ENCODE data around the gene FAM43B.

The FAM43B gene

DNA sequence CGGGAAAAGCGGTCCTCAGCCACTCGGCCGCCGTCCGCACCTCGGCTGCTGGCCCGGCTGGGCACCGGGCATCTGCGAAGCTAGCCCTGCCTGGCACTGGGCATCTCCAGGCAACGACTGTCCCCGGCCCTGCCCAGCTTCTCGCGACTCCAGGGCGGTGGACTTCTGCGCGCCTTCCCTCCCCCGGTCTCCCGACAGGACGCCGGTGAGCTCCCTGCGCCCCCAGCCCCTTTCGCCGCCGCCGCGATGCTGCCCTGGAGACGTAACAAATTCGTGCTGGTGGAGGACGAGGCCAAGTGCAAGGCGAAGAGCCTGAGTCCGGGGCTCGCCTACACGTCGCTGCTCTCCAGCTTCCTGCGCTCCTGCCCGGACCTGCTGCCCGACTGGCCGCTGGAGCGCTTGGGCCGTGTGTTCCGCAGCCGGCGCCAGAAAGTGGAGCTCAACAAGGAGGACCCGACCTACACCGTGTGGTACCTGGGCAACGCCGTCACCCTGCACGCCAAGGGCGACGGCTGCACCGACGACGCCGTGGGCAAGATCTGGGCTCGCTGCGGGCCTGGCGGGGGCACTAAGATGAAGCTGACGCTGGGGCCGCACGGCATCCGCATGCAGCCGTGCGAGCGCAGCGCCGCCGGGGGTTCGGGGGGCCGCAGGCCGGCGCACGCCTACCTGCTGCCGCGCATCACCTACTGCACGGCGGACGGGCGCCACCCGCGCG lies 514 bp downstream of the FAM43B start:
- peak; percentile 4 for DNase-seq

GRCh38 chr1:20555025-20555757 lies 2.8 kb downstream of the FAM43B start:
- no peak for DNase-seq

DNA sequence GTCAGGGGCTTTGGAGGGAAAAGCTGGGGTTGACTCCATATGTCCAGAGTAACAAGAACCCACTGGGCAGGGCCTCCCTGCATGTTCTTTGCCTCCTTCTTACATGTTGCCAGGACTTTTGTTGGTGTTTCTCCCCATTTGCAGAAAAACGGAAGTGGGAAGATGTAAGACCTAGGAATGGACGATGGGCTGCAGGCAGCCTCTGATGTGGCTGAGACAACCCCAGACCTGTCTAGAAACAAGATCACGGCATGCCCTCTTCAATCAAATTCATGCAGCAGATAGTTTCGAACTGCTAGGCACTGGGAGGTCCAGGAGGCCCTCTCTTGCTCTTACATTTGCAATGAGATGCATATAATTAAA lies 3.4 kb downstream of the FAM43B start:
- no peak for DNase-seq

DNA sequence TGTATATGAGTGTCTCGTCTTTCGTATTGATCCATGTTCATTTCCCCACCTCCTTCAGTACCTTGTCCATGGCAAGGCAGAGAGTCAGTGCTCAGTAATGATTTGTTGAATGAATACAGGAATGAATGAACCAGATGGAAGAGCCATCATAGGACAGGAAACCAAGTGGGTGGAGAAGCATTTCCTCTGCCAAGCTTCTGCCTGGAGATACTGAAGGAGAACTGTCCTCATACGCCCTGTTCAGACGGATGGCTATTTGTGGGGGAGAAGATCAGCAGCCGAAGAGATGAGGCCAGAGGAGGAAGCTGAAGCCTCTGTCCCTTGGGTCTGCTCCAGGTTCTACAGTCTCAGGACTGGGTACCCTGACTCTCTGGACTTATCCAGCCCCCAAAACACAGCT lies 5.8 kb downstream of the FAM43B start:
- no peak for DNase-seq

- no peak for DNase-seq
These were observed 8.6 kb downstream of the FAM43B start for GRCh38 chr1:20560966-20561365.

- no peak for DNase-seq
These were observed 12.9 kb downstream of the FAM43B start for GRCh38 chr1:20565234-20565633.

GRCh38 chr1:20569523-20570098 lies 17.2 kb downstream of the FAM43B start:
- DNase-seq, result no peak

- DNase-seq, result no peak
These were observed 19.1 kb downstream of the FAM43B start for GRCh38 chr1:20571427-20571826.

DNA sequence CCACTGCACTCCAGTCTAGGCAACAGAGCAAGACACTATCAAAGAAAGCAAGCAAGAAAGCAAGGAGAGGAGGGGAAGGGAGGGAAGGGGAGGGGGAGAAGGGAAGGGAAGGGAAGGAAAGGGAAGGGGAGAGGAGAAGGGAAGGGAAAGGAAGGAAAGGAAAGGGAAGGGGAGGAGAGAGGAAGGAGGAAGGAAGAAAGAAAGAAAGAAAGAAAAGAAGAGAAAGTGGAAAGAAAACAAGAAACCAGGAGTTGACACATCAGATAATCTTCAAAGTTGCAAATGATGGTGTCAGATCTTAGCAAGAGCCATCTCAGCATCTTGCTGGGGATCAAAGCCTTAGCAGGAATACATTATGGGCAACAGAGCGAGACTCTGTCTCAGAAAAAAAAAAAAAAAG lies 21.6 kb downstream of the FAM43B start:
- DNase-seq, result no peak

DNA sequence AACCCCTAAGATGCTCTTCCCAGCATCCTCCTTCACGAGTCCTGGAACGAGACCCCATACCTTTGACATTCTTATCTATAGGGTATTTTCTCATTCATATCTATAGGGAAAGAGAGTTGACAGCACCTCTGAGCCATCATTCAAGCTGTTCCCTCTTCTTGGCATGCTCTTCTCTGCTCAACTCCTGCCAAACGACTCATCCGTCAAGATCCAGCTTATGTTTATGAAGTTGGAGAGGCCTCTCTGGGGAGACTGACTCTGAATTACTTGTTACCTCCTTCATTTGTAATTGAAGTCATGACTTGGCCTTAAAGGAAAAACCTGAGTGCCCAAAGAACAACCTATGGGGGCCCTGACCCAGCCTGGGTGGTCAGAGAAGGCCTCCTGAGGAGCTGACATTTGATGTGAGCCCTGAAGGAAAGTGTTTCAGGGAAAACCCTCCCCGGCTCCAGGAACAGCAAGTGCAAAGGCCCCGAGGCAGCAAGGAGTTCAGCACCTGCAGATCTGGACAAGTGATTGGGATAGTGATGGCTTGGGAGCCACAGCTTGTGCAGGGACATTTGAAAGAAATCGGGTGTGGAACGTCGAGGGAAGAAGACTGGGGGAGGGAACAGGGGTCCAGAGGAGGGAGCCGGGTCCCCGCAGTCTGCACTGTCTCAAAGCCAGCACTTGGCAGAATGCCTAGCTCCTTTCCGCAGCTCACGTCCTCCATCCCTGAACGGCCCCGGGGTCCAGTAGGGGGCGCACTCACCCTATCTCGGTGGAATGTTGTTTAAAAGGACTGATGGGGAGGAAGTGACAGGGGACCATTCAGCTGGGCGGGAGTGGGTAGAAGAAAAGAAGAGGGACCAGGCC lies 22.5 kb downstream of the FAM43B start:
- peak; percentile 90 for DNase-seq

- DNase-seq, result no peak
These were observed 23.4 kb downstream of the FAM43B start for GRCh38 chr1:20575541-20576336.

DNA sequence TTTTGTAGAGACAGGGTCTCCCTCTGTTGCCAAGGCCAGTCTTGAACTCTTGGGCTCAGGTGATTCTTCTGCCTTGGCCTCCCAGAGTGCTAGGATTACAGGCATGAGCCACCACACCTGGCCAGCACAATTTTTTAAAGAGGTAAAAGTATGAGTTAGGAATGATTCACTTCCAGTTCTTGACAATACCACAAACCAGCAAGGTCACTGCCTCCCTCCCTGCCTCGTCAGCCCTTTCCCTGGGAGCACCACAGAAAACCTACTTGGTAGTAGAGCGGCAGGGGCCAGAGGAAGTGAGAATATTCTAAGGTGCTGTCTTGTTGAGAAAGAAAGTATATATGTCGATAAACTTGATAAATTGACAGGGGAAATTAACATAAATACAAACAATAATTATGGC lies 25.7 kb downstream of the FAM43B start:
- DNase-seq, result no peak

GRCh38 chr1:20578721-20579395 lies 26.5 kb downstream of the FAM43B start:
- no peak for DNase-seq

GRCh38 chr1:20584890-20585289 lies 32.5 kb downstream of the FAM43B start:
- no peak for DNase-seq

DNA sequence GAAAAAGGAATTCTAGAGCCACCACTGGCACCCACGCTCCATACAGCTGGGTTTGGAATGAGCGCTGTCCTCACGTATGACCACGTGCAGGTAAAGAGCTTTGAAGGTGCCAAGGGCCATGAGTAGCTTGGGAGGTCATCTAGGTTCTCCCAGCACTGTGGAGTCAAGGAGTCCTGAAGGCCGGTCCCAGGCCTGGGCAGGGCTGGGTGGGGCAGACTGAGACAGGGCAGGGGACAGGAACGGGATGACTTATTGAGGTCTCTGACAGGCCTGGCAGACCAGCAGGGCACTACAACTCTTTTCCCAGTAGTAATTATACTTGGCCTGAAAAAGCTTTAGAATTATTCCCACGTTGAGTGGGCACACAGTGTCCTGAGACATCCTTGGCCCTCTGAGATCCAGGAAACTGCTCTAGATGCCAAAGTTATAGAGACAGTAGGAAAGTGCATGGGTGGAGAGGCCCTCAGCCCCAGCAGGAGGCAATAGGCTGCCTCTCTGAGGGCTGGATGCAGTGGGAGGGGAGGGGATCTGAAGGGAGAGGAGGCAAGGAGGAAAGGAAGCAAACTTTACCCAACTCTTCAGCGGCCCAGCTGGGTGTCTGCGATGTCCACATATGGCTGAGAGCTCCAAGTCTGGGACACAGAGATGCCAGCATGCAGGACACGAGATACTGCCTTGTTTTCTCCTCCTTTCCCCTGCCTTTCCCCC lies 34.7 kb downstream of the FAM43B start:
- DNase-seq, result no peak

DNA sequence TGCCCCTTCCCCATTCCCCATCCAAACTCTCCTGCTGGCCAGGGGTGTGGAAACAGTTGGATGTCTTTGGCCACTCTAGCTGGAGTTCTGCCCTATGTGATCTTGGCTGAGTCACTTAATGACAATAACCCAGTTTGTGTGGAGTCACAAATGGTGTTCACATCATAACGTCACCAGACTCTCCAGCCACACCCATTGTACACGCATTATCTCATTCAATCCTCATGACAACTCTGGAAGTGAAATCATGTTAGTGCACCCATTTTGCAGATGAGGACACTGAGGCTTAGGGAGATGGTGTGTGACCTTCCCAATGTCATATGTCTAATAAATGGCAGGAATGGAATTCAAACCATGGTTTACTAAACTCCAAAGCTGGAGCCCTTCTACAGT lies 35.3 kb downstream of the FAM43B start:
- no peak for DNase-seq

GRCh38 chr1:20588634-20589225 lies 36.4 kb downstream of the FAM43B start, which contains the start of gene CDA:
Gene CDA (plus strand): TSS chr1:20589097. CDS start chr1:20589130, 33 bp downstream.
- DNase-seq, result no peak

DNA sequence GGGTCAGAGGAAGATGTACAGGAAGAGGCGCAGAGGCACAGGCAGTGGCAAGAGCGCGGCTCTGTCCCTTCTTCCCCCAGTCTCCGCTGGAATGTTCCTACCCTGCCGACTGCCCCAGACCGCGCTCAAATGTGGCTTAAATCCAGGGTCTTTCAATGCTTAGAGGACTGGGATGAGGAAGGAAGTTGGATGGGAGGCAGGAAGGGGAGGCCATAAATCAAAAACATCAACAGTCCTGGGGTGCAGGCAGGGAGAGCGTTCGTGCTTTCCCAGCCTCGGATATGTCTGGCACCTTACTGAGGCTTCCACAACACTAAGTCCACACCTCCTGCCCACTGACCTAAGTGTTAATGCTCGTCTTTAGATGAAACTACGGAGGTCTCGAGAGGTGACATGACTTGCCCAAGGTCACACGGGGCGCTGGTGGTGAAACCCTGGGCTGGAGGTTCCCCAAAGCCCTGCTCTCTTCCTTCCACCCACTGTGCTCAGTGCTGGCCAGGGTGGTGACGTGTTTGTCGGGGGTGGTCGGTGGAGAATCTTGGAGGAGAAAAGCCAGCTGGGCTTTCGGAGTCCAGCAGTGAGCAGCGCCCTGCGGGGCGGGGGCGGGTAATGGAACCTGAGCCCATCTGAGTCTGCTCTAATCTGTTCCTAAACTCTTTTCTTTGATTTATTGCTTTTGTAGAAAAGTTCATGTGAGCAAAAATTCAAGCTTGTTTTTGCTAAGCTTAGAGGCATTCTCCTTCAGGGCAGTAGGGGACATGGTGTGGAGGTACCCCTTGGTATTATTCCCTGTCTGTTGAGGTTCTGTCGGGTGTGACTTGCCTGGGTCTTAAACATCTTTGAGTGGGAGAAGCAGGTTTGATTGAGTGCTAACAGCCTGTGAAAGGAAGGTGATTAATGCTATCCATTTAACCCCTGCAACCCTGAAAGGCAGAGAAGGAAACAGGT lies 37.2 kb downstream of the FAM43B start:
- DNase-seq, result no peak

- no peak for DNase-seq
These were observed 38.0 kb downstream of the FAM43B start for GRCh38 chr1:20590306-20590777.

Measured in activated CD4-positive, alpha-beta T cell treated with anti-CD3 and anti-CD28 coated beads for 48 hours (primary cell).